Osteocyte (in vitro differentiated cells): ENCODE measurements around the gene S100A10. TPM values are rescaled to one million over a fixed set of nuclear protein-coding genes. Genes with fewer than 3 reads are reported as not detected.
A peak's percentile ranks its signal among the peaks of the same experiment; 100 is the strongest.

Source experiments
- DNase-seq: peaks from one replicate; pipeline ENCODE4 v3.0.0; 2021; ENCODE audit warnings: mixed read lengths; ENCODE audit not compliant: unreplicated experiment; ENCODE audit errors: extremely low spot score
- H3K27ac Mint-ChIP-seq: one replicate; pipeline ENCODE4 v1.8.0; 2021; ENCODE audit warnings: mild to moderate bottlenecking, mixed read lengths; ENCODE audit not compliant: unreplicated experiment
- H3K27me3 Mint-ChIP-seq: one replicate; pipeline ENCODE4 v1.8.0; 2021; ENCODE audit warnings: mixed read lengths; ENCODE audit not compliant: unreplicated experiment
- H3K36me3 Mint-ChIP-seq: one replicate; pipeline ENCODE4 v1.8.0; 2021; ENCODE audit warnings: mixed read lengths; ENCODE audit not compliant: unreplicated experiment
- H3K4me1 Mint-ChIP-seq: one replicate; pipeline ENCODE4 v1.8.0; 2021; ENCODE audit warnings: mixed read lengths; ENCODE audit not compliant: unreplicated experiment
- H3K4me3 Mint-ChIP-seq: one replicate; pipeline ENCODE4 v1.8.0; 2021; ENCODE audit warnings: mild to moderate bottlenecking, moderate library complexity, mixed read lengths; ENCODE audit not compliant: unreplicated experiment
- H3K9me3 Mint-ChIP-seq: one replicate; pipeline ENCODE4 v1.8.0; 2021; ENCODE audit warnings: mixed read lengths; ENCODE audit not compliant: unreplicated experiment
- total RNA-seq: library from RNA; stranded (reverse); gene quantifications from 2 replicates; pipeline ENCODE4 v1.2.1, GENCODE V29; 2021
- TF ChIP-seq, protein P1 (sequence below): fragments of 200-600 bp; sonication (generic); IDR thresholded peaks from 2 replicates; pipeline ENCODE4 v1.5.0; 2021; ENCODE audit warnings: antibody characterized with exemption, mild to moderate bottlenecking, moderate library complexity

S100A10 gene
- total RNA-seq, 1 donor from 2014 or later = 234 TPM

DNA sequence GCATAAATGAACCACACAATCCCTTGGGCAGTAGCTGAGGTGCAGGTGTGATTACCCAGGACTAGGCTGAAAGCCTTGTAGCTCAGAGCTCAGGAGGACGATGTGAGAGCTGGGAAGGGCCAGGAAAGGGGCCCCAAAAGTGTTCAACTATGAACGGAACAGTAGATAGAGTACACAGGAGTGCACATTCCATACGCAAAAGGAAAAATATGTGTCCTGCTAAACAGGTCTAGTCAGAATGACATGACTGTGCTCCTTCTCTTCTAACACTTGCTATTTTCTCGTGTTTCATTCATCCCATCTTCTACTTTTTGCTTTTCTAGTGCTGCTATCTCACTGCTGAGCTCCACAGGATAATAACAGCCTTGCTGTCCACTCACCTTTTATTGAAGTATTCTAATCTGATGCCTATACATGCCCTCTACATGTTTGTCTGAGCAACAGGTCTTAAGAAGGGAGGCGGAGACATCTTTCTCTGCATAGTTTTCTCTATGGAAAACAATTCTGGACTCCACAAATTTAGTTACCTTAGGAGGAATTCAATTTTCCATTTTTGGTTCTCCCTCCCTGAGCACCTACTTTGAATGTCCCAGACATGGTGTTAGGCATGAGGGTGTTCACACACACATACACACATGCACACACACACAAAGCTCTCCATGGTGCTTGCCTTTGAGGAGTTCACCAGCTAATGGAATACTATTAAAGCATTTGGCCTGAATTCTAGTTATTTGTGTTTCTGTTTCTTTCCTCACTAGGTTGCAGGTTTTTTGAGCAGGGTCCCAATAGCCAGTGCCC, 3.4 kb downstream of the S100A10 start:
- Mint-ChIP-seq H3K27ac (peak overlapping the region; percentile 97), H3K4me1 (peaks cover 75% of the 10 kb centered on the region), H3K4me3 (peak overlapping the region; percentile 88), H3K27me3 (no peaks in the 10 kb centered on the region), H3K9me3 (no peaks in the 10 kb centered on the region), H3K36me3 (no peaks in the 10 kb centered on the region)
- no peak for DNase-seq
- TF ChIP-seq, protein P1, sequence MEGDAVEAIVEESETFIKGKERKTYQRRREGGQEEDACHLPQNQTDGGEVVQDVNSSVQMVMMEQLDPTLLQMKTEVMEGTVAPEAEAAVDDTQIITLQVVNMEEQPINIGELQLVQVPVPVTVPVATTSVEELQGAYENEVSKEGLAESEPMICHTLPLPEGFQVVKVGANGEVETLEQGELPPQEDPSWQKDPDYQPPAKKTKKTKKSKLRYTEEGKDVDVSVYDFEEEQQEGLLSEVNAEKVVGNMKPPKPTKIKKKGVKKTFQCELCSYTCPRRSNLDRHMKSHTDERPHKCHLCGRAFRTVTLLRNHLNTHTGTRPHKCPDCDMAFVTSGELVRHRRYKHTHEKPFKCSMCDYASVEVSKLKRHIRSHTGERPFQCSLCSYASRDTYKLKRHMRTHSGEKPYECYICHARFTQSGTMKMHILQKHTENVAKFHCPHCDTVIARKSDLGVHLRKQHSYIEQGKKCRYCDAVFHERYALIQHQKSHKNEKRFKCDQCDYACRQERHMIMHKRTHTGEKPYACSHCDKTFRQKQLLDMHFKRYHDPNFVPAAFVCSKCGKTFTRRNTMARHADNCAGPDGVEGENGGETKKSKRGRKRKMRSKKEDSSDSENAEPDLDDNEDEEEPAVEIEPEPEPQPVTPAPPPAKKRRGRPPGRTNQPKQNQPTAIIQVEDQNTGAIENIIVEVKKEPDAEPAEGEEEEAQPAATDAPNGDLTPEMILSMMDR = no peak

DNA sequence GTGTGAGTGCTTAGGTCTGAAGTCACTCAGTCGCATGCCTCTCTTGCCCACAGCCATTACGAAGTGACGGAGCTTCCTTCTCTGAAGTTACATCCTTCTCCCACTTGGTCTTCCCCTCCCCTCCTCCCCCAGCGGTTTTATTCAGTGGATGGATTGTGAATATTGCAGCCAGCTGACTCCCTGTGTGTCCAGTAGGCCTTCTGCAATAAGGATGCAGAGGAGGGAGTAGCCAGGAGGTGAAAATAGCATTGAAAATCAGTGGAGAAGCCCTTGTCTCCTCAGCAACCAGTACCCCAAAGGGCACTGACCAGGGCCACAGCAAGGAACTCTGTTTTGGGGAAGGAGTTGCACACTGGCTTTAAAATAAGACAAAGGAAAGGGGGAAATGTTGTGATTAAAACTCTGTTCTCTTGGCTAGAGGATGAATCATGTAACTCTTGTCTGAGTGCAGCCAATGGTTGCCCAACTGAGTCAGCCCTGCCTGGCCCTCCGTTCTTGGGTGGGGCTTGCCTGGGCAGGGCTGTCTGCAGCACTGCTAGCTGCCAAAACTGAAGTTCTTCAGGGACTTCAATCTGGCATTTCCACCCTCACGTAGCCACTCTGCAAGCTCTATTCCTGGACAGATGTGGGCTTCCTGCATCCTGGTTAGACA, 4.3 kb downstream of the S100A10 start:
- peak overlapping the region; percentile 97 for H3K27ac Mint-ChIP-seq
- H3K9me3 Mint-ChIP-seq = no peaks in the 10 kb centered on the region
- peaks cover 74% of the 10 kb centered on the region for H3K4me1 Mint-ChIP-seq
- DNase-seq = no peak
- peaks cover 2% of the 10 kb centered on the region for H3K36me3 Mint-ChIP-seq
- TF ChIP-seq, protein P1 = no peak
- H3K4me3 Mint-ChIP-seq = peak overlapping the region; percentile 46
- no peaks in the 10 kb centered on the region for H3K27me3 Mint-ChIP-seq

GRCh38 chr1:151988405-151988923, 5.2 kb downstream of the S100A10 start:
- Mint-ChIP-seq H3K36me3 (peaks cover 4% of the 10 kb centered on the region), H3K27ac (peak overlapping the region; percentile 97), H3K27me3 (no peaks in the 10 kb centered on the region), H3K9me3 (no peaks in the 10 kb centered on the region), H3K4me1 (peaks cover 71% of the 10 kb centered on the region), H3K4me3 (peak overlapping the region; percentile 43)
- TF ChIP-seq, protein P1 = no peak
- DNase-seq = no peak

GRCh38 chr1:151986501-151987190, 7.0 kb downstream of the S100A10 start:
- TF ChIP-seq, protein P1 = no peak
- Mint-ChIP-seq H3K4me1 (peaks cover 69% of the 10 kb centered on the region), H3K36me3 (peaks cover 14% of the 10 kb centered on the region), H3K27ac (no peak overlapping the region), H3K4me3 (no peak overlapping the region), H3K9me3 (no peaks in the 10 kb centered on the region), H3K27me3 (no peaks in the 10 kb centered on the region)
- DNase-seq = no peak
